ENCODE data around the gene PSMG4.

DNA sequence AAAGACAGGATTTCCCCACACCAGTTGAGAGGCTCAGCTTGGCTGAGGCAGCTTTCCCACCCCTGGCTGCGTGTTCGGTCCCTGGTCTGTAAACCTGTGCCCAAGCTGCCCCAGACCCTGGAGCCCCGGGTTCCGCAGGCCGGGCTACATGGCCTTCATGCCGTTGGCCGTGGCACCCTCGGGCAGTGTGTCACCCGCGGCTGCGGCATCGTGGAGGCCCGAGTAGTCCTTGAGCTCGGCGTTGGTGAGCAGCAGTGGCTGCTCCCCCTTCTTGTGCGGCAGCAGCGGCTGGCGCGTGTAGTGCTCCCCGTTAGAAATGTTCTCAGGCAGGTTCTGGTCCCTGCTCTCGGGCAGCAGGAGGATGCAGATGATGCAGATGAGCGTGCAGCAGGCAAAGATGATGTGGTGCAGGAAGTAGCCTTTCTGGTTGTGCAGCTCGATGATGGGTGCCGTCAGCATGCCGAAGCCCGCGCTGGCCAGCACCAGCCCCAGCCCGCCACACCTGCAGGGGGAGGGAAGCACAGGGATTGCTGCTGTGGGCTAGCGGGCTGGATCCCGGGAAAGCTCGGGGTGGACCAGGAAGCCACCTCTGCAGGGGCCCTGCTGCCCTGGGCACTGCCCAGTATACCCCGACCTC is 14.3 kb downstream of the PSMG4 start:
- TF ChIP-seq, protein P1, sequence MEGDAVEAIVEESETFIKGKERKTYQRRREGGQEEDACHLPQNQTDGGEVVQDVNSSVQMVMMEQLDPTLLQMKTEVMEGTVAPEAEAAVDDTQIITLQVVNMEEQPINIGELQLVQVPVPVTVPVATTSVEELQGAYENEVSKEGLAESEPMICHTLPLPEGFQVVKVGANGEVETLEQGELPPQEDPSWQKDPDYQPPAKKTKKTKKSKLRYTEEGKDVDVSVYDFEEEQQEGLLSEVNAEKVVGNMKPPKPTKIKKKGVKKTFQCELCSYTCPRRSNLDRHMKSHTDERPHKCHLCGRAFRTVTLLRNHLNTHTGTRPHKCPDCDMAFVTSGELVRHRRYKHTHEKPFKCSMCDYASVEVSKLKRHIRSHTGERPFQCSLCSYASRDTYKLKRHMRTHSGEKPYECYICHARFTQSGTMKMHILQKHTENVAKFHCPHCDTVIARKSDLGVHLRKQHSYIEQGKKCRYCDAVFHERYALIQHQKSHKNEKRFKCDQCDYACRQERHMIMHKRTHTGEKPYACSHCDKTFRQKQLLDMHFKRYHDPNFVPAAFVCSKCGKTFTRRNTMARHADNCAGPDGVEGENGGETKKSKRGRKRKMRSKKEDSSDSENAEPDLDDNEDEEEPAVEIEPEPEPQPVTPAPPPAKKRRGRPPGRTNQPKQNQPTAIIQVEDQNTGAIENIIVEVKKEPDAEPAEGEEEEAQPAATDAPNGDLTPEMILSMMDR (IDR thresholded peaks at IDR 0.05; ENCODE audit: extremely low read depth in 1 of 2, insufficient read depth in 1 of 2, low read depth in 1 of 2, low read length in 2 of 2): no peak
- TF ChIP-seq, protein P2, sequence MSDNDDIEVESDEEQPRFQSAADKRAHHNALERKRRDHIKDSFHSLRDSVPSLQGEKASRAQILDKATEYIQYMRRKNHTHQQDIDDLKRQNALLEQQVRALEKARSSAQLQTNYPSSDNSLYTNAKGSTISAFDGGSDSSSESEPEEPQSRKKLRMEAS (IDR thresholded peaks at IDR 0.05; ENCODE audit: insufficient read depth, insufficient read length): no peak
- TF ChIP-seq POLR2AphosphoS5 (IDR thresholded peaks at IDR 0.05; ENCODE audit: insufficient read depth, low read depth, low read length) (no peak), POLR2A (IDR thresholded peaks at IDR 0.05; ENCODE audit: low read depth, low read length) (no peak), GATA2 (IDR thresholded peaks at IDR 0.05; ENCODE audit: insufficient read depth, insufficient read length, low read depth, low read length) (no peak), EZH2 (IDR thresholded peaks at IDR 0.05; ENCODE audit: borderline replicate concordance, low read depth, low read length, severe bottlenecking) (no peak), JUN (IDR thresholded peaks at IDR 0.05; ENCODE audit: borderline replicate concordance, insufficient read depth, insufficient read length, low read depth) (no peak), MYC (IDR thresholded peaks at IDR 0.05; ENCODE audit: low read depth, low read length) (no peak)
